Activated naive CD4-positive, alpha-beta T cell treated with anti-CD3 and anti-CD28 coated beads, Interleukin-2, amount 50 U/mL, for 72 hours (primary cell): Measurements from ENCODE around the gene FAM83F. TPM values are rescaled to one million over a fixed set of nuclear protein-coding genes. Genes with fewer than 3 reads are reported as not detected.

Source experiments
- ATAC-seq, 2 donors: fragments of 150-1000 bp; cut with Tn5 transposase; 2 replicates each; pipeline ENCODE4 v1.10.0; 2021; ENCODE audit warnings: mild to moderate bottlenecking in 2 of 2, moderate library complexity in 2 of 2
- DNase-seq, 2 donors: peaks; one replicate each; pipeline ENCODE4 v3.0.0; 2021 to 2022; ENCODE audit warnings: low spot score in 2 of 2
- H3K27ac Mint-ChIP-seq, 2 donors: one replicate each; pipeline ENCODE4 v1.8.0; 2022; ENCODE audit warnings: mild to moderate bottlenecking in 2 of 2, mixed read lengths in 2 of 2
- H3K36me3 Mint-ChIP-seq, 2 donors: one replicate each; pipeline ENCODE4 v1.8.0; 2022; ENCODE audit warnings: mixed read lengths in 2 of 2
- H3K9me3 Mint-ChIP-seq, 2 donors: one replicate each; pipeline ENCODE4 v1.8.0; 2022; ENCODE audit warnings: mixed read lengths in 2 of 2
- total RNA-seq, 2 donors: library from RNA; stranded (reverse); gene quantifications; one replicate each; pipeline ENCODE4 v1.2.3, GENCODE V29; 2022

FAM83F gene
- total RNA-seq, 2 donors from 2014 or later, result 1.1 TPM

DNA sequence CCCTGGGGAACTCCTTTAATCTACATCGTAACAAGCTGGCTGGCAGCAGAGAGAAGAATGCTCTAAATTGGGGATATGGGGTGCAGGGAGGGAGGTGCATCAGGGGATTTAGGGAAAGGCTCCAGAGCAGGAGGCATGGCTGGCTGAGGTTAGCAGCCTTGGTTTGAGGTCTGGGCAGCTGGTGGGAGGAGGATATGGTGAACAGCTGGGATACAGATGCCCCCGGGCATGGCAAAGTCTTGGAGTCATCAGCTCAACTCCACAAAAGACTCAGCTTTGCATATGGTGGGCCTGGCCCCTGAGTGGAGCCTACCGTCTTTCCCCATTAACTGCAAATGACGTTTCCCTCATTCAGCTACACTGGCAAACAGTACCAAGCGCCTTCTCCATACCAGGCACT lies 5.4 kb downstream of the FAM83F start:
- Mint-ChIP-seq H3K9me3 (no peaks in the 10 kb centered on the region), H3K27ac (no peak overlapping the region), H3K36me3 (no peaks in the 10 kb centered on the region)
- DNase-seq, result no peak
- ATAC-seq, result no peak

DNA sequence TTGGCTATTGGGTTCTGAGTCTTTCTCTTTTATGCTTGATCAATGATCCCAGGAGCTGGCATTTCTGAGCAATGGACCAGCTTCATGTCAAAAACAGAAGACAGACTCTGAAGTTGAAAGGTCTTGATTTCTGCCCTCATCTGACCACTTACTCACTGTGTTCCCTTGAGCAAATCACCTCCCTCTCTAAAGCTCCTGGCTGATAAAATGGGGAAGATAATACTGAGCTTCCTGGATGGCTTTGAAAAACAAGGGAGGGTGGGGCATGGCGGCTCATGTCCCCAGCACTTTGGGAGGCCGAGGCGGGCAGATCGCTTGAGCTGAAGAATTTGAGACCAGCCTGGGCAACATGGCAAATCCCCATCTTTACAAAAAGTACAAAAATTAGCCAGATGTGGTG lies 6.4 kb downstream of the FAM83F start:
- no peaks in the 10 kb centered on the region for H3K36me3 Mint-ChIP-seq
- H3K9me3 Mint-ChIP-seq, result no peaks in the 10 kb centered on the region
- DNase-seq, result no peak
- no peak overlapping the region for H3K27ac Mint-ChIP-seq
- ATAC-seq, result no peak

DNA sequence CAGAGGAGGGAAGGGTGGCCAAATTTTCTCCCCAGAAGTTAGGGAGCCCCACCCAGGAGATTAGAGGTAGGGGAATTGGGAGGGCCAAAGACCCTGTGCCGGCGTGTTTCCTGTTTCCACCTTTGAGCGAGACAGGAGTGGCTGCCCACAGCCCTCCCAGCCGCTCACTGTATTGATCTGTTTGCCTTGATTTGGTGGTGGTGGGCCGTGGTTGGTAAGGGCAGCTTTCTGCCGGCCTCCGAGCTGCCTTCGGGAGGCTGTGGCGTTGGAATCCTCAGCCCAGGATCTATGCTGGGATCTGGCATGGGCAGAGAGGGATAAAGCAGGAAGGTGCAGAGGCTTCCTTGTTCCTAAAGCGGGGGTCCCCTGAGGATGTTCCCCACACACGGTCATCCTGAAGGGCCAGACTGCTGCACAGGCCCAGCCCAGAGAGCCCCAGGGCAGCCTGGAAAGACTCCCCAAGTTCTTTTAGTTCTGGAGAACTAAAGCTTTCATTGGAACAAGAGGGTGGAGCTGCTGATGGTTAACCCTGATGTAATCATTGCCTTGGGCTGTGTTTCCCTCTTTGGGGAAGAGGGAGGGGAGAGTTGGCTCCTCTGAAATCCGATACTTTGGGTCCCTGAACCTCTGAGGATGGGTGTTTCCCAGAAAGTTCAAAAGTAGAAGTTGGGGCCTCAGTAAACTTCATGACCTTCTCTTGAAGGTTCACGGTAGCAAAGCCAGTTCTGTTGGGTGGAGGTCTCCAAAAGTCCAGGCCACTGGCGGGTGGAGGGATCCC lies 7.2 kb downstream of the FAM83F start:
- Mint-ChIP-seq H3K27ac (no peak overlapping the region), H3K36me3 (no peaks in the 10 kb centered on the region), H3K9me3 (no peaks in the 10 kb centered on the region)
- ATAC-seq (no peak), DNase-seq (no peak)

DNA sequence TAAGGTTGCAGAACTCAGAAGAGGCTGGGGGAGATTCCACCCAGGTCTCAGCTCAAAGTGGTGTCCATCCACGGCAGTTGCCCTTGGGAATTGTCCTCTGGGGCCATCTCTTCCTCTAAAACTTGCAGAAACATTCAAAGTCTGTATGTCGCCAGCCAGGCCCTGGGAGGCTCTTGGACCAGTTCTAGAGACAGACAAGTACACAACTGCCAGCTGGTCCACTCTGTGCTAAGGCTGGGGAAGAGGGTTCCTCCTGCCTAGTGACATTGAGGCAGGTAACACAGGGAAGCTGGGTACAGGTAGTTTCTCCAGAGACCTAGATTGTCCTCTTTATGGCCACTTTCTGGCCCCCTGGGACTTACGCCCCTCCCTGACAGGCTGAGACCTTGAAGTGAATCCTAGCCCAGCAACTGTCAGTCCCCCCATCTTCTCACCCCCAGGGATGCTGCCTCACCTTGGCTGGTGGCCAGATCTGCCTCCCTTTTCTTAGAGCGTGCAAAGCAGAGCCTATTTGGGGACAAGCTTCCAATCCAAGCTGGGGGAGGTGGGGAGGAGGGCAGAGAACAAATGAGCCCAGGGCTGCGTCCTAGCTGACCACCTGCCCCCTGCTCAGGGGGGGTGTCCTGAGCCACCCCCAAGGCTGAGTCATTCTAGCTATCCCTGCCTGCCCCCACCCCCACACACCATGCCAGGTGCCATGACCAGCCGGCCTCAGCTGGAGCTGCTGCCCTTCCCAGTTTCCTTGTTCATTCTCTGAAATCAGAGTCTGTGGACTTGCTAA lies 8.4 kb downstream of the FAM83F start:
- no peak for DNase-seq
- no peak for ATAC-seq

DNA sequence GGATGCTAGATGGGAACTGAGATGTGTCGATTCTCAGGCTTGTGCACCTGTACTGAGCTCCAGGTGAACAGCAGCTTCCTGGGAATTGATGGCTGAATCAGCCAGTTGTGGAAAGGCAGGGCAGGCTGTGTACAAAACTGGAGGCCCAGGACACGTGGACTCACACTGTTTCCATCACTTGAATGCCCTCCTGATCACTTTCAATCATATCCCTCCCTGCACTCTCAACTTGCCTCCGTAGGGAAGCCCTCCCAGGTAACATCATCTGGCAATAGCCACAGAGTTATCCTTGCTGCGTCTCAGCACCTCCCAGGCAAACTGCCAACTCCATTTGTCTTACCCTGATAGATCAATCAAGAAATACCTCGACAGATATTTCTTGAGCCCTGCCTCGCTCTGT lies 10.1 kb downstream of the FAM83F start:
- H3K36me3 Mint-ChIP-seq, result no peaks in the 10 kb centered on the region
- no peak overlapping the region for H3K27ac Mint-ChIP-seq
- no peaks in the 10 kb centered on the region for H3K9me3 Mint-ChIP-seq
- ATAC-seq (no peak), DNase-seq (no peak)

More for the DNA sequence above, 8.4 kb downstream of the FAM83F start:
- H3K9me3 Mint-ChIP-seq, result no peaks in the 10 kb centered on the region
- H3K36me3 Mint-ChIP-seq, result no peaks in the 10 kb centered on the region
- H3K27ac Mint-ChIP-seq, result no peak overlapping the region

DNA sequence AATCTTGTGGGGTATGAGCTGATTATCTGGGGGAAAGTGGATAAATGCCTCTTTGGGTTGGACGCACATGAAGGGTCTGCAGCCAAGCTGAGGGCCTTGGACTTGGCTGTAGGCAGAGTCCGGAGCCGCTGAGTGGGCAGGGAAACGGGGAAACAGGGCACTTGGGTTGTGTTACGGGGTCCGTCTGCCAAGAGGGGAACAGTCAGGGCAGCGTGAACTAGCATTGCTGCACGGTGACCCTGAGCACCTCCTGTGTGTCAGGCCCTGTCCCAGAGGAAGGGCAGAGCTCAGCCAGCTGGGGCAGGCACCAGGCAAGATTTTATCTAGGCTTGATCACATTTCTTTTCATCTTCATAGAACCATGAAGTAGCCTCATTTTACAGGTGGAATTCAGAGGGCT lies 11.9 kb downstream of the FAM83F start:
- H3K27ac Mint-ChIP-seq, result no peak overlapping the region
- DNase-seq (no peak), ATAC-seq (no peak)
- no peaks in the 10 kb centered on the region for H3K36me3 Mint-ChIP-seq
- no peaks in the 10 kb centered on the region for H3K9me3 Mint-ChIP-seq

DNA sequence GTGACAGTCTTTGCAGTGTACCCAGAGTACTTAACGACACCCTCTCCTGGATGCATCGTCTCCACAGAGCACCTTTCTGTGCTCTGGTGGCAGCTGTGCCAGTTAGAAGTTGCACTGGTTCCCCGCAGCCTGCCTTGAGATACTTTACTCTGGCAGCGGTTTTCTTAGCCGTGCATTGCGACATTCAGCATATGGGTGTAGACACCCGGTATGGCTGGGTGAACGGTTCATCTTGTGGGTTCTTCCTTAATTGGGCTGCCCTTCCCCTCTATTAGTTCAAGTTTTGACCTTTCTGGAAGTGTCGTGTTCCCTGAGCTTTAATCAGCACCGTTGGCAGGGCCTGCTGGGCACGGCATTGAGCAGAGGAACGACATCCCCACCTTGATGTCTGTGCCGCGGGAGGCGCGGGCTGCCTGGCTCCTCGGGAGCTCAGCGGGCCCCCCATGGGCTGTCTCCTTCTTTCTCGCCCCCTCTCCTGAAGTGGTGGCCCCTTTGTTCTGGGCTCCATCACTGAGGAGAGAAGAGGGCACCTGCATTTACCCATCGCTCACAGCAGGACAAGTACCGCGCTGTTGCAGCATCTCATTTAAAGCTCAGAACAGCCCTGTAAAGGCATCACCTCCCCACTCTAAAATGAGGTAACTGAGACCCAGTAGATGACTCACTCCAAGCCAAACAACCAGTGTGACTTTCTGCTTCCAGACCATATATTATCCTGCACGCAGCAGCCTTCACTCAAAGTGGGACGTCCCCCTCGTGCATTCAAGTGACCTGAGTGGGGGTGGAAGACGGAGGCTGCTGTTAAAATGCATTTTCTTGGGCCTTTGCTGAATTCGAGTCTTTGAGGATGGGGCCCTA lies 13.3 kb downstream of the FAM83F start:
- DNase-seq, result no peak
- no peaks in the 10 kb centered on the region for H3K36me3 Mint-ChIP-seq
- peak in 1 of 2 donors; percentile 49 for ATAC-seq
- H3K27ac Mint-ChIP-seq, result peak overlapping the region in 1 of 2 donors; percentile 76
- no peaks in the 10 kb centered on the region for H3K9me3 Mint-ChIP-seq

DNA sequence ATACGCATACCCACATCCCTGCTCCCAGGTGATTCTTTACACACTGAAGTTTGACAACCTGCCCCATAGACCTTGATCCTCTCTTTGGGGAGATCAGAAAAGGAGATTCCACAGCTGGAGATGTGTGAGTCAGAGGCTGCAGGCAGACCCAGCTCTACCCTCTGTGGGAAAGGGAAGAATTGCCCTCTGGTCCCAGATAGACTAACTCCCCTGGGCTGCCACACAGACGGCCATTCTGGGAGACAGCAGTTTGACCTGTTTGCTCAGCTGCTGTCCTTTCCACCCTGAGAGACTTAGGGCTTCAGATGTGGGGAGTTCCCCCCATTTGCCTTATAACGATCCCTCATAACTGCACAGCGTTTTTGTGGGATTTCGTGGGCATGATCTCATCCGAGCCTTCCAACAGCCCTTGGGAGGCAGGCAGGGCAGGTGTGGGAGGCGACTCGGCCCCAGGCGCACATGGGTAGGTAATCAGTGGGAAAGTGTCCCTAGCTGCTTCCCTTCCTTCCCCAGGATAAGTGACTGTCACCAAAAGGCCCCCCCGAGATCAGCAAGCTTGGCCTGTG lies 14.1 kb downstream of the FAM83F start:
- Mint-ChIP-seq H3K36me3 (no peaks in the 10 kb centered on the region), H3K9me3 (no peaks in the 10 kb centered on the region), H3K27ac (peak overlapping the region in 1 of 2 donors; percentile 74)
- ATAC-seq (no peak), DNase-seq (no peak)

DNA sequence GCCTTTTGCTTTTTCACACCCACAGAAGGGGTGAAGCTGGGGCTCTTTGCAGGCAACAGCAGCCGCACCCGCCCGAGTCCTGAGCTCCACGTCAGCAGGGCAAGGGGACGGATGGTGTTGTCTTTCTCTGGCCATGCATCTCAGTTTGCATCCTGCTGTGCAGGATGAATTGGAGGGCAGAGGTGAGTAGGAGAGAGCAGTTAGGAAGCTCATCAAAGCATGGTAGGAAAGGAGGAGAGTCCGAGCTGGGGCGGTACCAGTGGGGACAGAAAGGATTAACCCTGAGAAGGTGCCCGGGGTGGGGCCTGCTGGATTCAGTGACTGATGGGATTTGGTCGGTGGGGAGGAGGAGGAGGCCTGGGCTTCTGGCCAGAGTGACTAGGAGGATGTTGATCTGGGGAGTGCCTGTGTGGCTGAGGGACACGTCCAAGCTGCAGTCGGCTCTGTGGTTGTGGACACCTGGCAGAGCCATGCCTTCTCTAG lies 14.6 kb downstream of the FAM83F start:
- H3K27ac Mint-ChIP-seq, result peak overlapping the region in 1 of 2 donors; percentile 74
- no peak for DNase-seq
- peak; percentile 26 to 52 for ATAC-seq

DNA sequence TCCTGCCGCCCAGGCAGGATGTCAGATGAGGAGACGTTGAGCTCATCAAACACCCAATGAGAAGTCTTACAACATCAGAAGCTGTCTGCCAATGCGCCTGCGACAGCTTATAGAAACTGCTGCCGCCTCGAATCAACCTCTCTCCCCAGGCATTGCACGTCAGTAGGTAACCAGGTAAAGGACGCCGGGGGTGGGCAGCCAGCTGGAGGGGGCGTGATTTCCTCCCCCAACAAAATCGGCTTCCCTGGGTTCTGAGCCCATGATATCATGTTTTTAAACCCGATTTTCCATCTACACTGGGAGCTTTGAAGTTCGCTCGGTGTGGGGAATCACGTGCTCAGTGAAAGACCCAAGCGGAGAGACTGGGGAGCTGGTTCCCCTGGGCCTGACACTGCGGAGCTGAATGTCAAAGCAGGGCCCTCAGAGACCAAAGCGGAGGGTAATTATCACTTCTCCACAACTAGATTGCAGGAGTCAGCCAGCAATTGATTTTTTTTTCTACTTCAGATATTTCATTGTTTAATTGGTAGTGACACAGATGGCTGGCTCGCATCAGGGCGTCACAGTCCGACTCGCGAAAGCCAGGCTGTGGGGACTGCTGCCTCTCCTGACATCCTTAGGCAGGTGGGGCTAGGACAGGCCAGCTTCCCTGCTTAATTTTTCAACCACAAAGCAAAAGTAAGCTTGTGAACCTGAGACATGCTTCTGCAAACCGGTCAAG lies 15.4 kb downstream of the FAM83F start:
- Mint-ChIP-seq H3K9me3 (no peaks in the 10 kb centered on the region), H3K27ac (peak overlapping the region; percentile 18 to 74), H3K36me3 (no peaks in the 10 kb centered on the region)
- ATAC-seq, result peak; percentile 82 to 87
- no peak for DNase-seq

More for the DNA sequence above, 14.6 kb downstream of the FAM83F start:
- no peaks in the 10 kb centered on the region for H3K36me3 Mint-ChIP-seq
- H3K9me3 Mint-ChIP-seq, result no peaks in the 10 kb centered on the region

DNA sequence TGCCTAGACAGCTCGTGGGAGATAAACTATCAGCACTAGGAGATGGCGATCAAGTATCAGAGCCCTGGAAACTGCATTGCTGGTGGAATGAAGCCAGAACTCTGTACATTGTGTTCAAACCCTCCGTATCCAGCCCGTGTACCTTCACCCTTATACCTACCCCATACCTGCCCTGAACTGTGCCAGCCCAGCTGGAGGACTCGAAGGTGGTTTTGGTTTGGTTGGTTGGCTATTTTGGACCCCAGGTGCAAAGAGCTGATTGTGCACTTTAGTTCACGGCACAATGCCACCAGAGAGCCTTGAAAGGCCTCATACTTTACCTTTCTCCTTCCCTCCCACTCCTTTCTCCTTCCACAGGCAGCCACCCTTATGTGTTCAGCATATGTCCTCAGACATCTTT lies 16.0 kb downstream of the FAM83F start:
- ATAC-seq, result no peak
- Mint-ChIP-seq H3K9me3 (no peaks in the 10 kb centered on the region), H3K36me3 (no peaks in the 10 kb centered on the region)

DNA sequence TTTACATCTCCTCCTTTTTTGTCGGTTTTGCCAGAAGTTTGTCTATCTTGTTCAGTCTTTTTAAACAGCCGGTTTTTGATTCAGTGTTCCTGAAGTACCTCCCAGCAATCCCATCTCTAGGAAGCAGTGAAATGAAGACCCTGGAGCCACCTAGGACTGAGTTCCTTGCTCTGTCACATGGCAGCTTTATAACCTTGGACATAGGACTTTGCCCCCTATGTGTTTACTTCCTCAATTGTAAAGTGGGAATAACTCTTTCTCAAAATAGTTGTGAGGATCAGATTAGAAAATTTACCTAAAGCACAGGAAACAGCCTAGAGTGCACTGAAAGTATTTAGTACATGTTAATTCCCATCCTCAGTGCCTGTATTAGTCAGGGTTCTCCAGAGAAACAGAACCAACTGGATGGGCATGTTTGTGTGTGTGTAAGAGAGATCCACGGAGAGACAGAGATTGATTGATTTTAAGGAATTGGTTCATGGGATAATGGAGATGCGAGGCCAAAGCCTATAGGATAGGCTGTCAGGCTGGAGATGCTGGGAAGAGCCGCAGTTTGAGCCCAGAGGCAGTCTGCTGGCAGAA lies 20.0 kb downstream of the FAM83F start:
- Mint-ChIP-seq H3K9me3 (no peaks in the 10 kb centered on the region), H3K27ac (no peak overlapping the region), H3K36me3 (no peaks in the 10 kb centered on the region)
- ATAC-seq, result no peak
- no peak for DNase-seq

More for the DNA sequence above, 16.0 kb downstream of the FAM83F start:
- DNase-seq, result no peak
- peak overlapping the region in 1 of 2 donors; percentile 74 for H3K27ac Mint-ChIP-seq

DNA sequence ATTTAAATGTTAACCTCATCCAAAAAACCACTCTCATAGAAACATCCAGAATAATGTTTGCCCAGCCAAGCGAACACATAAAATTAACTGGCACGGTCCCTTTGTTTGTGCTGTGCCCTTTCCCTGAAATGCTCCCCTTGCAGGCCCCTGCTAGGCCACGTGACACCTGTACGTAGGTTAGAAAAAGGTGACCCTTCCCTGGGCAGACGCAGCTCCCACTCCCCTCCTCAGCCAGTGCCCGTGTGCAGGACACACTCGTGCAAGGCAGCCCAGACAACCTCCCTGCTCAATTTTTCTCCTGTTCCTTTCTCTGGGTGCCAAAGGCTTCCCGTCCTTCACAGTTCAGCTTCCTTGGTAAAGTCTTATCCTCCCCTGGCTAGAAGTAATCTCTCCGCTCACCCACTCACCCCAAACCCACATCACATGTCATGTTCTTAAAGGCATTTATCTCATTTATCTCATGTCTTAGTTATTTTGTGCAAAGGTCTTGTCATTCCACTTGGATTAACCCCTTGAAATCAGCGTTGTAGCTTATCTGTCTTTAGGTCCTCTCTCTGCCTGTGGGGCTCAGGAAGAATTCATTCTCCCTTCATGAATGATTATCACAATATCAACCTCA lies 20.7 kb downstream of the FAM83F start:
- no peaks in the 10 kb centered on the region for H3K36me3 Mint-ChIP-seq
- H3K9me3 Mint-ChIP-seq, result no peaks in the 10 kb centered on the region
- DNase-seq (no peak), ATAC-seq (no peak)
- no peak overlapping the region for H3K27ac Mint-ChIP-seq

DNA sequence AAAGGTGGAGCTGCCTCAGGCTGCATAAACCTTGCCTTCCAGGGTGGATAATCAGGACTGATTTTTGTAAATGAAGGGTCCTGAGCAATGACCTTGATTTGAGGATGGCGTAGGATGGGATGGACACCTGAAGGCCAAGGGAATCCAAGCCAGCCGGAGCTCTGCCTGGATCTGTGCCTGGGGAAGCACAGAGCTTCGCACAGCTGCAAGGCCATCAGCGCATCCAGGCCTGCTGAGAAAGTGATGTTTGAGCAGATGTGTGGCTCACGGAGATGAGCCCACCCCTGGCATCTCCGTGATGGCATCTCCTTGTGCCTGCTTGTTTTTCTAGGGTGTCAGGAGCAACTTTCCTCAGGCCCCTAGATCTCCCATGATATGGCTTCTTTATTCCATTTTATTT lies 23.3 kb downstream of the FAM83F start:
- Mint-ChIP-seq H3K36me3 (no peaks in the 10 kb centered on the region), H3K27ac (no peak overlapping the region), H3K9me3 (no peaks in the 10 kb centered on the region)
- ATAC-seq (no peak), DNase-seq (no peak)

DNA sequence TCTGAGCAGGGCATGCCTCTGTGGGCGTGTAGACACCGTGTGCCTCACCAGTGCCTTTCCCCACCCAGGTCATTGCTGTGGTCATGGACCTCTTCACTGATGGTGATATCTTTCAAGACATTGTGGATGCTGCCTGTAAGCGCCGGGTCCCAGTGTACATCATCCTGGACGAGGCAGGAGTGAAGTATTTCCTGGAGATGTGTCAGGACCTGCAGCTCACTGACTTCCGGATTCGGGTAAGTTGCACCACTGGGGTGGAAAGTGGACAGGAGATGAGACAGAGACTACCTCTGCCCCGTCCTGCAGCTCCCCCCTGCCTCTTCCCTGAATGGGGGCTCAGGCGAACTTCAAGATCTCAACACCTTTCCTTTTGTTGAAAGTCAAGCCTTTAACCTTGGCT lies 24.3 kb downstream of the FAM83F start:
- DNase-seq (no peak), ATAC-seq (no peak)
- Mint-ChIP-seq H3K36me3 (no peaks in the 10 kb centered on the region), H3K9me3 (no peaks in the 10 kb centered on the region), H3K27ac (no peak overlapping the region)
